HG03175 (cell line): Measurements from ENCODE around the gene TP53I11.
A peak's percentile ranks its signal among the peaks of the same experiment; 100 is the strongest.

Source experiments
- ATAC-seq: cut with Tn5 transposase; IDR thresholded peaks from one replicate; pipeline ENCODE4 v1.9.1; 2021; ENCODE audit warnings: mild to moderate bottlenecking, moderate library complexity; ENCODE audit not compliant: unreplicated experiment

The TP53I11 gene

DNA sequence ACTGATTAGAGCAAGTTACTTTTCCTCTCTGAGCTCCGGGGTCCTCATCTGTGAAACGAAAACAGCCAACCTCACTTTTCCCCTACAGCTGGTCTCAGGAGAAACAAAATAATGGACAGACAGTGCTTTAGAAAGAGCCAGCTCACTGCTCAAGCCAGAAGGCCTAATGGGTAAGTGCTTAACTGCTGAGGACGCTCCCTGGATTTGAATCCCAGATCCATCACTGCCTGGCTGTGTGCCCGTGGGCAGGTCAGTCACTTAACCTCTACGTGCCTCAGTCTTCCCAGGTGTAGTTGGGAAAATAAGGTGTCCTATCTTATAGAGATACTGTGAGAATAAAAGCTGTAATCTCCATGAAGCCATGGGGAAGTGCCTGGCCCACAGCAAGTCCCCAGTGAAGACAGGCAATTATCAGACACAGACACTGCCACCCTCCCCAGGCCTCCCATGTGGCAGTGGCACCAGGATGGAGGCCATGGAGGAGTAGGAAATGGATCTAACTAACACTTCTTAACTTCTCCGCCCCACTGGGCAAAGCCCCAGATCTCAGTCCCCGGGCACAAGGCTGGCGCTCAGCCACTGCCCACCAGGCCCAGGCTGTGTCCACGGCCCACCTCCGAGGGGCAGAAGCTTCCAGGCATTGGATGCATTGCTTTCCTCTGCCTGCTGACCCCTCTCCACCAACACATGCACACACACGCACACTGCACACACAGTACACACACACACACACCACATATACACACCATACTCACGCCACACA, 9.2 kb downstream of the TP53I11 start:
- no peak for ATAC-seq

DNA sequence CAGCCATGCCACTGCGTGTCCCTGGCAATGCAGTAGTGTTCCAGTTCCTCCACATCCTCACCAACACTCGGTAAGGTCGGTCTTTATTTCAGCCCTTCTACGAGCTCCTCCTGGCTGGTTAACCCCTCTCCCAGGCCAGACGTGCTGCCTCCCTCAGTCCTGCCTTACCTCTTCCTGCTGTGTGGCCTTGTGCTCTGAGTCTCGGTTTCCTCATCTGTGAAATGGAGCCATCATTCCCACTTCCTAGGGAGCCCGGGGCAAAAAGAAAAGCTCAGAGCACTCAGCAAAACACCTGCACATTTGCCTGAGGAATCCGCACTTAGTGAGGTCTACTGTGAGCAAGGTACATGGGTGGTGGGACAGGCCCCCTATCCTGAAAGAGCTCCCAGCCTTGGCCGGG, 9.8 kb downstream of the TP53I11 start:
- no peak for ATAC-seq

- ATAC-seq: no peak
Observed at GRCh38 chr11:44940404-44940803, 10.3 kb downstream of the TP53I11 start.

DNA sequence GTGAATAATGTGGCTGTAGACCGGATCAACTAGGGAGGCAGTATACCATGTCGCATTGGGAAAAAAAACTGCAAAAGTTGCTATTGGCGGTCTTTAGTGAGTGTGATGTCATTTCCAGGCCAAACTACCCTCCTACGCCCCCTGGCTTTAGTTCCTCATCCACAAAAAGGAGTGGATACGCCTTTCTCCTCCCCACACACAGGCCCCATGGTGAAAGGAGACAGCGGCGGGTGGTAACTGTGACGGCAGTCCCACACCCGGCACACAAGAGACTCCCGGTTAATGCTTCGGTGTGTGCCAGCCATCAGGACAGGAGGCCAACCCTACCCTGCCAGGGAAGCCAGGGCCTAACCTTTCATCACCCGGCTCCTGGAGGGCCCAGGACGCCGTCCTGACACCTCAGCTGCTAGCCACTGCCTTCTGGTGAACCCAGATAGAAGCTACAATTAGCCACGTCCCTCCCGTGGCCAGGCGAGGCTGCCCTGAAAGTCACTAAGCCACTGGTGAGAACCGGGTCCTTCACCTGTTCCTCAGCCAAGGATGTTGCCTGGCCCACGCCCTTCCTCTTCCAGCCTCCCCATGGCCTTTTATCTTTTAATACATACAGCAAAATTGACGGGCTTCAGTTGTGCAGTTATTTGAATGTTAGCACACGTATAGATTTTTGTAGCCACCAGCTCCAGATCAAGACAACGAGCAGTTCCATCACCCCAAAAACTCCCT, 10.8 kb downstream of the TP53I11 start:
- ATAC-seq: no peak

GRCh38 chr11:44938066-44938691, 12.5 kb downstream of the TP53I11 start:
- no peak for ATAC-seq

DNA sequence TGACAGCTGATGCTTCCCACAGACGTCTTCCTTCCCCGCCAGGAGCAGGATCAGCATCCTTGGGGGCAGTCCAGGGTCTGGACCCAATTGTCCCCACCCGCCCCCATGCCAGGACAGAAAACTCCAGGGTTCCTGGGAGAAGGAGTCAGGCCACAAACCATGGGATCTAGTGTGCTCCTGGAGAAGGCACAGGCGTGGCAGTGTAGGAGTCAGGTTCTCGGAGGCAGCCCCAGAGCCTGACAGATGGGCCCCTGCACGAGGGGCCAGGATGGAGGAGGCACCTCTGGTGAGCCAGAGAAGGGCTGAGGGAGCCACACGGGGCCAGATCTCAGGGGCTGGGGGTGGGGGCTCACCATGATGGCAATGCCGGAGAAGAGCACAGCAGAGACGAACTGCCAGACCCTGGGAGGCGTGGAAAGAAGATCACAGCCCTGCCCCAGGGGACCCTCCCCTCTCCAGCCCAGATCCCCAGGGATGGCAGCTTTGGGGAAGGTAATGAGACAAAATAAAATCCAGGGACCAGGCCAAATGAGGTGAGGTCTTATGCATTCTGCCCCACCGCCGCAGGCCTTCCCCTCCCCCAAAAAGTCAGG, 13.6 kb downstream of the TP53I11 start:
- no peak for ATAC-seq

- peak; percentile 72 for ATAC-seq
Observed at GRCh38 chr11:44936525-44936924, 14.2 kb downstream of the TP53I11 start.

DNA sequence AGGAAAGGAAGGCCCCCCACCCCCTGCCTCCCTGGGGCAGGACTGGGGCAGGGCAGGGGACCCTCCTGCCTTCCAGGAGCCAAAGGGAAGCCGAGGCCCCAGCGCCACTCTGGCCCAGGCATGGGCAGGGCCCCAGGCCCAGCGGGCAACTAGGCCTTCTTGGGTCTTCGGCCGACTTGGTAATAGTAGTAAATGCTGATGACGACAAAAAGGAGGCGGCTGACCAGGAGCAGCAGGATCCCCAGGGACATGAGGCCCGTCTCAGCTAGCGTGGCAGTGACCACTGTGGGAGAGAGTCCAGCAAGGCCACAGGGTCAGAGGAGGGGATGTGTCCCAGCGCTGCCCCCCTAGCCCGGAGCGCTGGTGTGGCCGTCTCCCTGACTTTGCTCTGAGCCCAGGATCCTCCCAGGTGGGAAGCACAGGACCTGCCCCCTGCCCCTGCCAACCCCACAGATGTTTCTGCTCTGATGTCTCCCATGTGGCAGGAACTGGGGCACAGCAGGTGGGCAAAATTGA, 15.9 kb downstream of the TP53I11 start:
- ATAC-seq: no peak

GRCh38 chr11:44934110-44934509, 16.6 kb downstream of the TP53I11 start:
- ATAC-seq: no peak

- ATAC-seq: no peak
Observed at GRCh38 chr11:44931466-44931865, 19.2 kb downstream of the TP53I11 start.

- ATAC-seq: no peak
Observed at GRCh38 chr11:44930588-44931302, 19.9 kb downstream of the TP53I11 start.

- no peak for ATAC-seq
Observed at GRCh38 chr11:44928816-44929215, 21.9 kb downstream of the TP53I11 start.

GRCh38 chr11:44928144-44928543, 22.5 kb downstream of the TP53I11 start:
- no peak for ATAC-seq

DNA sequence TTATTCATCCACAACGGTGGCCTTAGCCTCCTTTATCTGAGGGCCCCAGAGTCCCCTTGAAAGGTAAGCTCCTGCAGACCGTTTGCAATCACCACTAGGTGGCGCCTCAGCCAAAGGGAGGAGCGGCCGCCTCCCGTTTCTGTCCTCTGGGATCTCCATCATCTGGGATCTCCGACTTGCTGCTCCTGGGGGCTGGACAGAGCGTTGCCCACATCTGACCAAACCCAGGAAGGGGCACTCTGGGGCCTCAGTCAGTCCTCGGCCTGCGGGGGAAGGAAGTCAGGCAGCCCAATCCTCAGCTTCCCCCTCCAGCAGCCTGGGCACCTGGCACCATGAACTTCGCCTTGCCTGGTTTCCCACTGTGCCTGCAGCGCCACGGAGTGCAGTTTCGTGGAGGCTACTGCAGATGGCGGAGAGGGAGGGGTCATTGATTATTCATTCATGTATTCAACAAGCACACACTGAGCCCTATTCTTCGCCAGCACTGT, 23.5 kb downstream of the TP53I11 start:
- no peak for ATAC-seq

GRCh38 chr11:44926036-44926435, 24.6 kb downstream of the TP53I11 start:
- ATAC-seq: no peak

DNA sequence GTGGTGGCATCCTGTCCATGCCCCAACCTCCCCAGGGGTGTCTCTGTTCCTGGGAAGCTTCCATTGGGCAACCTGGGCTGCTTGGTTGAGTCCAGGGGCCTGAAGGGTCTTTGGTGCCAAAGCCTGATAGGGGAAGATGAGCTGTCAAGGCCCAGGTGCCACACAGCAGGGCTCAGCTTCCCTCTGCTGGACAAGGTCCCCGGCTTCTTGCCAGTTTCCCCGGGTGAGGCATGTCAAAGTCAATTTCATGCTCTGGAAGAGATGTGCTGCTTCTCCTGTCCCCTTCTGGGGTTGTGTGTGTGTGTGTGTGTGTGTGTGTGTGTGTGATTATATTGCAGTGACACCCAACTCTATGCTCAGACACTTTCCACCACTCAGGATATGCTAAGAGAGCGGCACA, 26.9 kb downstream of the TP53I11 start:
- no peak for ATAC-seq

GRCh38 chr11:44923115-44923514, 27.6 kb downstream of the TP53I11 start:
- no peak for ATAC-seq

DNA sequence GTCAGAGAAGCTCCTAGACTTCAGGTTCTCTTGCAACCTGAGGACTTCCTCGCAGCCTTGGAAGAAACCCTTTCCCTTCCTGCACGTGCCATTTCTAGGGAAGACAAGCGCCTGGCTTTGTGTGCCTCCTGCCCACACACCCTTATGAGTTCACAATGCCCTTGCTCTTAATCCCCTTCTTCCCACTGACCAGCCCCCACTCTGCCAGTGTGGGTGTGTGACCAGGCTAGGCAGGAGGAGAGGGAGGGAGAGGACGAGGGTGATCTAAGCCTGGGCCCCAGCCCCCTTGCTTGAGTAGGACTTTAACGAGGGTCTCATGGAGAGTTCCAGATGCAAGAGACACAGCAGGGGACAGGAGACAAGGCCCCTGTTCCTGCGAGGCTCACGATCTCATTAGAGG, 30.2 kb downstream of the TP53I11 start:
- ATAC-seq: no peak

- no peak for ATAC-seq
Observed at GRCh38 chr11:44917741-44918140, 32.9 kb downstream of the TP53I11 start.

DNA sequence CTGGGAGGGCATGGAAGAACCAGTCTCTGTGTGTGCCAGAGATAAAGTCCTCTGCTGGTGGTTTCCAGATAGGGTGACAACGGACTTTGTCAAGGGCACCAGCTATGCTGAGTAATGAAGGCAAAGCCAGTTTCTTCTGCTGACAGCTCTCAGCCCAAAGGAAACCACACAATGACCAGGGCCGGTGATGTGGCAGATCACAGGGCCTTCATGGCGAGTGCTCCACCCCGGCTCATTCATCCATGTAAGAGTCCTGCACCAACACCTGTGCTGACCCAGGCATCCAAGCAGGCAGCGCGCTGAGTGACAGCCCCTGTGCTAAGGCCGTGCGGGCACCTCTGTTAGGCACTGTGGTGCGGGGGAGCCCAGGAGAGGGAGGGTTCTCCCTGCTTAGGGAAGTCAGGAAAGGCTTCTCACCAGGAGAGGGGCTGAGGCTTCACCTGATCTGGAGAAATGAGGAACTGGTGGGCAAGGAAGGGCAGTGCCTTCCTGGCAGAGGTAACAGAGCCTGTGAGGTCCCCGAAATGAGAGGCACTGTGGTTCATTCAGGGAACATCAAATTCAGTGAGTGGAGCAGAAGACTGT, 33.8 kb downstream of the TP53I11 start:
- no peak for ATAC-seq
